Measurements from ENCODE around the gene TRPM8. TPM values are rescaled to one million over a fixed set of nuclear protein-coding genes. Genes with fewer than 3 reads are reported as not detected.

TRPM8 gene
- total RNA-seq, 4 donors from 2014 or later = not detected

- Histone ChIP-seq H3K36me3 (no peaks in the 10 kb centered on the region), H3K9me3 (no peaks in the 10 kb centered on the region), H3K27me3 (no peaks in the 10 kb centered on the region), H3K27ac (no peak overlapping the region), H3K4me1 (no peaks in the 10 kb centered on the region), H3K4me3 (no peak overlapping the region)
- in situ Hi-C loops (cut with MboI; ENCODE audit: low sequenced_read_pairs in 4 of 4) = no loop called here
- TF ChIP-seq CTCF (IDR thresholded peaks at IDR 0.05 in 4 of 5, conservative IDR thresholded peaks at IDR 0.05 in 1 of 5) (no peak), POLR2A (IDR thresholded peaks at IDR 0.05) (no peak)
- intact Hi-C loops (cut with DNase I; ENCODE audit: low total_unique reads) = no loop called here
- ATAC-seq (no peak), DNase-seq (no peak)
Measured at GRCh38 chr2:234038076-234038802, 121.1 kb downstream of the TRPM8 start.

- H3K27ac ChIP-seq = no peak overlapping the region
- no peaks in the 10 kb centered on the region for H3K9me3 ChIP-seq
- no peaks in the 10 kb centered on the region for H3K27me3 ChIP-seq
- no peaks in the 10 kb centered on the region for H3K36me3 ChIP-seq
- no peak for ATAC-seq
- H3K4me3 ChIP-seq = no peak overlapping the region
- DNase-seq = no peak
- intact Hi-C loops (cut with DNase I; ENCODE audit: low total_unique reads) = no loop called here
- TF ChIP-seq POLR2A (IDR thresholded peaks at IDR 0.05) (no peak), CTCF (IDR thresholded peaks at IDR 0.05 in 4 of 5, conservative IDR thresholded peaks at IDR 0.05 in 1 of 5) (no peak)
- in situ Hi-C loops (cut with MboI; ENCODE audit: low sequenced_read_pairs in 4 of 4) = no loop called here
- no peaks in the 10 kb centered on the region for H3K4me1 ChIP-seq
Measured at GRCh38 chr2:234044157-234044556, 127.0 kb downstream of the TRPM8 start.

GRCh38 chr2:234046521-234046920, 129.3 kb downstream of the TRPM8 start:
- H3K4me3 ChIP-seq = no peak overlapping the region
- H3K27ac ChIP-seq = no peak overlapping the region
- H3K27me3 ChIP-seq = no peaks in the 10 kb centered on the region
- no peak for DNase-seq
- no peaks in the 10 kb centered on the region for H3K9me3 ChIP-seq
- no peaks in the 10 kb centered on the region for H3K4me1 ChIP-seq
- H3K36me3 ChIP-seq = no peaks in the 10 kb centered on the region
- intact Hi-C loops (cut with DNase I; ENCODE audit: low total_unique reads) (no loop called here), in situ Hi-C loops (cut with MboI; ENCODE audit: low sequenced_read_pairs in 4 of 4) (no loop called here)
- ATAC-seq = no peak
- TF ChIP-seq POLR2A (IDR thresholded peaks at IDR 0.05) (no peak), CTCF (IDR thresholded peaks at IDR 0.05 in 4 of 5, conservative IDR thresholded peaks at IDR 0.05 in 1 of 5) (no peak)

GRCh38 chr2:234047361-234047760, 130.2 kb downstream of the TRPM8 start:
- Histone ChIP-seq H3K27me3 (no peaks in the 10 kb centered on the region), H3K36me3 (no peaks in the 10 kb centered on the region), H3K27ac (no peak overlapping the region), H3K4me3 (no peak overlapping the region), H3K9me3 (no peaks in the 10 kb centered on the region), H3K4me1 (no peaks in the 10 kb centered on the region)
- TF ChIP-seq CTCF (IDR thresholded peaks at IDR 0.05 in 4 of 5, conservative IDR thresholded peaks at IDR 0.05 in 1 of 5) (no peak), POLR2A (IDR thresholded peaks at IDR 0.05) (no peak)
- in situ Hi-C loops (cut with MboI; ENCODE audit: low sequenced_read_pairs in 4 of 4) = no loop called here
- intact Hi-C loops (cut with DNase I; ENCODE audit: low total_unique reads) = no loop called here
- DNase-seq = no peak
- ATAC-seq = no peak

GRCh38 chr2:234048049-234048448, 130.9 kb downstream of the TRPM8 start:
- TF ChIP-seq POLR2A (IDR thresholded peaks at IDR 0.05) (no peak), CTCF (IDR thresholded peaks at IDR 0.05 in 4 of 5, conservative IDR thresholded peaks at IDR 0.05 in 1 of 5) (no peak)
- DNase-seq (no peak), ATAC-seq (no peak)
- H3K4me3 ChIP-seq = no peak overlapping the region
- H3K27me3 ChIP-seq = no peaks in the 10 kb centered on the region
- no peaks in the 10 kb centered on the region for H3K4me1 ChIP-seq
- intact Hi-C loops (cut with DNase I; ENCODE audit: low total_unique reads) = no loop called here
- no peak overlapping the region for H3K27ac ChIP-seq
- no peaks in the 10 kb centered on the region for H3K36me3 ChIP-seq
- in situ Hi-C loops (cut with MboI; ENCODE audit: low sequenced_read_pairs in 4 of 4) = no loop called here
- H3K9me3 ChIP-seq = no peaks in the 10 kb centered on the region
